Activated naive CD8-positive, alpha-beta T cell treated with anti-CD3 and anti-CD28 coated beads for 36 hours (primary cell): ENCODE data around the gene PCNX2. TPM values are rescaled to one million over a fixed set of nuclear protein-coding genes. Genes with fewer than 3 reads are reported as not detected.

ENCODE experiments used
- DNase-seq: peaks from one replicate; pipeline ENCODE4 v3.0.0; 2021
- H3K27ac Mint-ChIP-seq: one replicate; pipeline ENCODE4 v1.8.0; 2022; ENCODE audit warnings: mild to moderate bottlenecking, moderate library complexity, mixed read lengths
- H3K27me3 Mint-ChIP-seq: one replicate; pipeline ENCODE4 v1.8.0; 2022; ENCODE audit warnings: mild to moderate bottlenecking, mixed read lengths
- H3K36me3 Mint-ChIP-seq: one replicate; pipeline ENCODE4 v1.8.0; 2021; ENCODE audit warnings: mild to moderate bottlenecking, mixed read lengths
- H3K4me1 Mint-ChIP-seq: one replicate; pipeline ENCODE4 v1.8.0; 2021; ENCODE audit warnings: mixed read lengths
- H3K4me3 Mint-ChIP-seq: one replicate; pipeline ENCODE4 v1.8.0; 2022; ENCODE audit warnings: mild to moderate bottlenecking, moderate library complexity, mixed read lengths
- H3K9me3 Mint-ChIP-seq: one replicate; pipeline ENCODE4 v1.8.0; 2022; ENCODE audit warnings: mixed read lengths
- total RNA-seq, 2 experiments: library from RNA; stranded (reverse); gene quantifications; one replicate each; pipeline ENCODE4 v1.2.3, GENCODE V29; 2021

Gene PCNX2
- total RNA-seq, 2 experiments from 2014 or later: 10.6 to 12.5 TPM

- H3K36me3 Mint-ChIP-seq: peaks cover 34% of the 10 kb centered on the region
- no peak overlapping the region for H3K4me3 Mint-ChIP-seq
- peaks cover 22% of the 10 kb centered on the region for H3K4me1 Mint-ChIP-seq
- no peak overlapping the region for H3K27ac Mint-ChIP-seq
- no peaks in the 10 kb centered on the region for H3K27me3 Mint-ChIP-seq
- DNase-seq: no peak
- H3K9me3 Mint-ChIP-seq: no peaks in the 10 kb centered on the region
Measured at GRCh38 chr1:233290396-233291034, 5.0 kb downstream of the PCNX2 start.

- DNase-seq: no peak
- Mint-ChIP-seq H3K9me3 (no peaks in the 10 kb centered on the region), H3K4me1 (peaks cover 18% of the 10 kb centered on the region), H3K36me3 (peaks cover 37% of the 10 kb centered on the region), H3K27ac (no peak overlapping the region), H3K4me3 (no peak overlapping the region), H3K27me3 (no peaks in the 10 kb centered on the region)
Measured at GRCh38 chr1:233289676-233290075, 5.8 kb downstream of the PCNX2 start.

DNA sequence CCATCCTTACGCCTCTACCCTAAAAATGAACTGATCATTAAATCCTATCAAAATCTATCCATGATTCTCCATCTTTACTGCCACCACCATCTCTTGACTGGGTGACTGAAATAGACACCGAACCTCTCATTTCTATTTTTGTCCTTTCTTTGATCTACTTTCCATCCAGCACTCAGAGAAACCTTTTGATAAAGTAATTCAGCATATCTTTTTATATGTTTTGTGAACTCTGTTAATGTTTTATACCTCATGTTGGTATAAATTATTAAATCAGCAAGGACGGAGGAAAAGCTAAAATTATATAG, 13.0 kb downstream of the PCNX2 start:
- Mint-ChIP-seq H3K27ac (peak overlapping the region; percentile 57), H3K27me3 (no peaks in the 10 kb centered on the region), H3K9me3 (peaks cover 1% of the 10 kb centered on the region), H3K4me3 (peak overlapping the region; percentile 8), H3K36me3 (peaks cover 27% of the 10 kb centered on the region), H3K4me1 (peaks cover 27% of the 10 kb centered on the region)
- DNase-seq: no peak

DNA sequence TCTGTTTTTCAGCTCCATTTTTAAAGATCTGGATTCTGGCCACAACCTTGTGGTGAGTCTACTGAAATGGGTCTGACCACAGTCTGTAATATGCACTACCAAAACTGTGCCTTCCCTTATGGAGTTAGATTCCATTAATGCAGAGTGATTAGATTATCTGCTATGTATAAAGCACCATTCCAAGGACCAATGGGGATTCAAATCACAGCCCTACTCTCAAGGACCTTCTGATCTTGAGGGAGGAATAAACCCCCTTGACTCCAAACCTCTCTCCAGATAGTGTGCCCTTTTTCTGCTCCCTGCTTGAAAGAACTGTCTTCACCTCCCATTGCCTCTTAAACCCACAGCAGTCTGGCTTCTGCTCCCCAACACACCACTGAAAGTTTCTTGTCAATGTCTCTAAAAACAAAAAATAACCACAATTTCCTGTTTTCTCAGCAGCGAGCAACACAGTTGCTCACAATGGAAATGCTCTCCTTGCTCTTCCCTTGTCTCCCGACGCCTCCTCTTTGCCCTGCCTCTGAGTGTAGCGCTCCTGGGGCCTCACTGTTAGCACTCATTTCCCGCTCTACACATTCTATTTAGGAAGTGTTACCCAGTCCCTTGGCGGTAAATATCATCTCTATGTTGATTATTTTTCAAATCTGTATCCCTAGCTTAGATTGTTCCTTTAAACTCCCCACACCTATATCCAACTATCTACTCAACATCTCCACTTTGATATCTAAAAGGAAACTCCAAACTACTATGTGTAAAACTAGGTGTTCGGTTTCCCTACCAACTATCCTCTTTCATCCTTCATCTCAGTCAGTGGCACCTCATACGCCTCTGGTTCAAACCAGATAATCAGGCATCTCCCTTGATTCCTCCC, 13.6 kb downstream of the PCNX2 start:
- Mint-ChIP-seq H3K36me3 (peaks cover 27% of the 10 kb centered on the region), H3K4me1 (peaks cover 27% of the 10 kb centered on the region), H3K27me3 (no peaks in the 10 kb centered on the region), H3K27ac (peak overlapping the region; percentile 57), H3K9me3 (peaks cover 1% of the 10 kb centered on the region), H3K4me3 (peak overlapping the region; percentile 8)
- peak; percentile 8 for DNase-seq

DNA sequence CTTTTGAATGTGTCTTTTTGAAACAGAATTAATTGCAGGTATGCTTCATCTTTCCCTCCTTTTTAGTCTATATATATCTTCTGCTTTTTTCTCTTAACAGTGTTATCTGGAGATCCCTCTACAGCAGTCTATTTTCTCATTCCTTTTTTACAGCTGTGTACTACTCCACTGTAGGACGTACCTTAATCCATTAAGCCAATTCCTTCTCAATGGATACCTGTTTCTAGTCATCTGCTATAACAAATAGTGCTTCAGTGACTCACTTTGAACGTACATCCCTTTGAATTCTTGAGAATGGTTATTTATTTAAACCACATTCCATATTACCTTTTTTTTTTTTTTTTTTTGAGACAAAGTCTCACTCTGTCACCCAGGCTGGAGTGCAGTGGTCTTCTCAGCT, 15.6 kb downstream of the PCNX2 start:
- peaks cover 29% of the 10 kb centered on the region for H3K36me3 Mint-ChIP-seq
- no peak overlapping the region for H3K4me3 Mint-ChIP-seq

GRCh38 chr1:233278631-233279030, 16.9 kb downstream of the PCNX2 start:
- peaks cover 22% of the 10 kb centered on the region for H3K4me1 Mint-ChIP-seq
- no peak overlapping the region for H3K27ac Mint-ChIP-seq

More for the DNA sequence above, 15.6 kb downstream of the PCNX2 start:
- Mint-ChIP-seq H3K9me3 (peaks cover 1% of the 10 kb centered on the region), H3K4me1 (peaks cover 27% of the 10 kb centered on the region), H3K27me3 (no peaks in the 10 kb centered on the region), H3K27ac (no peak overlapping the region)
- no peak for DNase-seq

DNA sequence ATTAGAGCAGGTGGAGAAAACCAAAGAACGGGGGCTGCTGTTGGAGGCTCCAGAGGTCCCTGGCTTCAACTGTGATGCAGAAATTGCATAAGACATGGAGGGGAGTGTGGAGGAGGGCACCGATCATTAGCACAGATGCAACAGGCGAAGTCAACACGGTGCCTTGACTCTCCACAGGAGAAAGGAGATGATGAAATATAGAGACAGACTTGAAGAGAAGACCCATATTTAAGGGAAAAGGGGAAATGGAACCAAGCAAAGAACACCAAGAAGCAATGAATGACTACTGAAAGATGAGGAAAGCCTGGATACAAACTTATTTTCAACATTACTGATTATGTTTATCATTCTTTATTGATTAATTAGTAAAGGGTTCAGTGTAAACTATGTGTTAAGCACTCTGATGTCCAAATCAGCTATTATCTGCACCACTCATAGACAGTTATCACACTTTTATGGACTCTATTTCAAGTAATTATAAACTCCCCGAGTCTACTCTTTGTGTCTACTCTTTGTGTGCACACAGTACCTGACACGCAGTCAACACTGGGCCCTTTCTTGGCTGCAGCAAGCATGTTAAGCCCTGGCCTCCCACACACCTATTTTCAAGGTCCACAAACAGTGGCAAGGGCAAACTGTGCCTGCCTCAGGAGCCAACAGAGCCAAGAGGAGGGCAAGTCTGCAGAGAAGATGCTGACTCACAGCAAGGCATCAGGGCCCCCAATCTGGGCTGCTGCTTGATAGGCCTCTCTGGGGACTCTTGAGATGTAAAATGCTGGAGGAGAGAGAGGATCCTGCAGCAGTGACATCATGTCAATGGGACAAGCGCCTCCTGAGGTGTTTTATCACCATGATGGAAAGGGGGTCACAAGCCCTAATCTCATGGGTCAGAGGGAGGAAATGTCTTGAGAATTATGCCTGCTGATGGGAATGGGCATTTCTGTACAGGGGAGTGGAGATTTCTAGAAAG, 17.6 kb downstream of the PCNX2 start:
- no peak for DNase-seq
- Mint-ChIP-seq H3K9me3 (peaks cover under 1% of the 10 kb centered on the region), H3K27ac (no peak overlapping the region), H3K36me3 (peaks cover 30% of the 10 kb centered on the region), H3K4me1 (peaks cover 15% of the 10 kb centered on the region), H3K4me3 (no peak overlapping the region), H3K27me3 (no peaks in the 10 kb centered on the region)

More at GRCh38 chr1:233278631-233279030, 16.9 kb downstream of the PCNX2 start:
- Mint-ChIP-seq H3K36me3 (peaks cover 32% of the 10 kb centered on the region), H3K27me3 (no peaks in the 10 kb centered on the region), H3K9me3 (peaks cover 1% of the 10 kb centered on the region), H3K4me3 (no peak overlapping the region)
- DNase-seq: no peak

- peaks cover 3% of the 10 kb centered on the region for H3K4me1 Mint-ChIP-seq
- H3K9me3 Mint-ChIP-seq: no peaks in the 10 kb centered on the region
- no peak overlapping the region for H3K4me3 Mint-ChIP-seq
- no peak overlapping the region for H3K27ac Mint-ChIP-seq
- H3K36me3 Mint-ChIP-seq: peaks cover 39% of the 10 kb centered on the region
- no peak for DNase-seq
- no peaks in the 10 kb centered on the region for H3K27me3 Mint-ChIP-seq
Measured at GRCh38 chr1:233269656-233270055, 25.9 kb downstream of the PCNX2 start.

DNA sequence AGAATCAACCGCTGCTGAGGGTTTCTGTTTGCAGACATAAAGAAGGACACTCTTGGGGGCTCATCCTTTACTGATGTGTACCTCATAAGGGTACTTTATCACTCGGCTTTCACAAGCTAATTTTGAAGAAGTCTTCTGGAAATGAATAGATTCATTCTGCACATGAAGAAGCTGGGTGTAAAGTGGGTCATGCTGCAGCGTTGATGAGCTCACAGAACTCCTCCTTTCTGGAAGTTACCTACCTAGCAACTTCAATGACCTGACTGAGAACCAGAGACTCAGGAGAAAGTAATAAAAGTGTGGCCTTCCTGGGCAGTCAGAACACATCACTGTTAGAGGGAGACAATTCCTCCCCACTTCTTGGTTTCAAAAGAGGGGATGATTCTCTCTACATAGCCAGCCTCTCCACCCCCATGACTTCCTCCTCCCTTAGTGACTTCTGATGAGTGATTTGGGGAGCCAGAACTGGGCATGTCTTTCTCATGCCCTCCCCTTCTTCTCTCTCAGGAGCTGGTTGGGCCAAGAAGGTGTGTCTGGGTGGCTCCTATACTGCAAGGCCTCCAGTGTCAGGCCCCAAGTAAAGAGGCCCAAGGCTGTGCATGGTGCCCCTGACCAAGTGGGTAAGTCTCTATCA, 27.0 kb downstream of the PCNX2 start:
- Mint-ChIP-seq H3K27ac (no peak overlapping the region), H3K36me3 (peaks cover 38% of the 10 kb centered on the region), H3K27me3 (no peaks in the 10 kb centered on the region), H3K4me1 (peaks cover 3% of the 10 kb centered on the region), H3K4me3 (no peak overlapping the region), H3K9me3 (no peaks in the 10 kb centered on the region)
- no peak for DNase-seq

DNA sequence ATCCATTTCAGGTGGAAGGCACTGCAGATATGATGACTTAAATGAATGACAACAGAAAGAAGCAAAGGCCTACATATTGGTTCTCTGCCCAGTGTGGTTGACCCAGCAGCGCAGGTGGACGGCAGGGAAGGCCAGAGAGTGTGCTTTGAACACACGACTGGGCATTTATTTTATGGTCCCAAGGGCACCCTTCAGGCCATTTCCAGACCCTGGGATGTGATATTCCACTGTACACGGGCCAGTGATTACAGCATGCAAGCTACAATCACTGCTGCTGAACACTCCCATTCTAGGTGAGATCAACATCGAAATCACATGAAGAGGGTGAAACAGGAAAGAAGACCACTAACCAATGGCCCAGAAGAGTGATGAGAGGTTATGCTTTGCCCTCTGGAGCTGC, 33.8 kb downstream of the PCNX2 start:
- Mint-ChIP-seq H3K9me3 (no peaks in the 10 kb centered on the region), H3K4me1 (peaks cover 4% of the 10 kb centered on the region), H3K36me3 (peaks cover 41% of the 10 kb centered on the region), H3K27me3 (no peaks in the 10 kb centered on the region), H3K27ac (no peak overlapping the region), H3K4me3 (no peak overlapping the region)
- no peak for DNase-seq

DNA sequence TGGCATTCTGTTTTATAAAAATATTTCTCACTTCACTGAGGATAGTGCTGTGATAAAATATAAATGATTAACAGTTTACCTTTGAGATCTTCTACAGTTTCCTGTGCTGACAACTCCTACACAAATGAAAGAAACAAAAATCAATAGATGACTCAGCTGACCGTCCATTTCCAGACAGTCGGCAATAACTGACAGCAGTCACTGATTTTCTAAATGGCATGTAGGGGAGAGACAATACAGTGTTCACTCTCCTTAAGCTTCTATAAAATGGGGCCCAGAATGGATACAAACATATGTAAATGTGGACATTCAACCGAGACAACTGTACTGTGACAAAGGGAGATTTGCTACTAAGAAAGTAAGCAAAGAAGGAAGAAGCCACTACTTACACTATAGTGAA, 34.3 kb downstream of the PCNX2 start:
- Mint-ChIP-seq H3K27me3 (no peaks in the 10 kb centered on the region), H3K4me1 (peaks cover 4% of the 10 kb centered on the region), H3K27ac (no peak overlapping the region), H3K9me3 (no peaks in the 10 kb centered on the region), H3K36me3 (peaks cover 40% of the 10 kb centered on the region), H3K4me3 (no peak overlapping the region)
- no peak for DNase-seq

- Mint-ChIP-seq H3K9me3 (no peaks in the 10 kb centered on the region), H3K4me1 (peaks cover 4% of the 10 kb centered on the region), H3K36me3 (peaks cover 32% of the 10 kb centered on the region), H3K27ac (no peak overlapping the region), H3K4me3 (no peak overlapping the region), H3K27me3 (no peaks in the 10 kb centered on the region)
- DNase-seq: no peak
Measured at GRCh38 chr1:233257786-233258185, 37.7 kb downstream of the PCNX2 start.

GRCh38 chr1:233256789-233257188, 38.7 kb downstream of the PCNX2 start:
- peaks cover 30% of the 10 kb centered on the region for H3K36me3 Mint-ChIP-seq
- no peak overlapping the region for H3K4me3 Mint-ChIP-seq
- H3K27me3 Mint-ChIP-seq: no peaks in the 10 kb centered on the region
- DNase-seq: no peak
- no peaks in the 10 kb centered on the region for H3K9me3 Mint-ChIP-seq
- H3K4me1 Mint-ChIP-seq: peaks cover 4% of the 10 kb centered on the region
- no peak overlapping the region for H3K27ac Mint-ChIP-seq

DNA sequence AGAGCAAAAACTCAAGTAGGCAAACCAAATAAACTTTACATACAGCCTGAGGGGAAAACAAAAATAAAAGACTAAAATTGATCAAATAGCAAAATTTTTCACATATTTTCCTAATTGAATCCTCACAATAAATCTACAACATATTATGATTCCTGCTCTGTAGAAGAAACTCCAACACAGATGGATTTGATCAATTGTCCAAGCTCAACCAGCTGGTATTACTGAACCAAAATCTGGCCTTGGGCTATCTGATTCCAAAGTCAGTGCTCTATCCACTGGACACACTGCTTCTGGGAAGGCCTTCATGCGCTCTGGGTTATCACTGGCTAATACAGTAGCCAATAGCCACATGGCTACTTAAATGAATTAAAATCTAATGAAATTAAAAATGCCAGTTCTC, 39.3 kb downstream of the PCNX2 start:
- Mint-ChIP-seq H3K4me1 (peaks cover 2% of the 10 kb centered on the region), H3K27me3 (no peaks in the 10 kb centered on the region), H3K4me3 (no peak overlapping the region), H3K36me3 (peaks cover 25% of the 10 kb centered on the region), H3K27ac (no peak overlapping the region), H3K9me3 (no peaks in the 10 kb centered on the region)
- DNase-seq: no peak
